ENCODE results near the gene RNF13.

Gene RNF13

DNA sequence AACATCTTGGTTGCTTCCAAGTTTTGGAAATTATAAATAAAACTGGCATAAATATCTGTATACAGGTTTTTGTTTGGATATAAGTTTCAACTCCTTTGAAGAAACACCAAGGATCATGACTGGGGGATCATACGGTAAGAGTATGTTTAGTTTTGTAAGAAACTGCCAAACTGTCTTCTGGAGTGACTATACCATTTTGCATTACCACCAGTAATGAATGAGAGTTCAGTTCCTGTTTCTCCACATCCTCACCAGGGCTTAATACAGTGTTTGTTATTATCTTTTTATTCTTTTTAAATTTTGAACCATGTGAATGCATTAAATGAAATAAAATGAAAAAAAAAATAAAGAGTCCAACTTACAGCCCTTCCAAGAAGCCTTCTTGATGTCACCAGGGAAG, 17.0 kb upstream of the RNF13 start:
- no peak overlapping the region for H3K4me3 ChIP-seq (replicated peaks in 1 of 2; ENCODE audit: low read depth in 2 of 2, low read length in 2 of 2)
- DNase-seq (ENCODE audit: low read depth in 2 of 2): no peak
- TF ChIP-seq, protein P1, sequence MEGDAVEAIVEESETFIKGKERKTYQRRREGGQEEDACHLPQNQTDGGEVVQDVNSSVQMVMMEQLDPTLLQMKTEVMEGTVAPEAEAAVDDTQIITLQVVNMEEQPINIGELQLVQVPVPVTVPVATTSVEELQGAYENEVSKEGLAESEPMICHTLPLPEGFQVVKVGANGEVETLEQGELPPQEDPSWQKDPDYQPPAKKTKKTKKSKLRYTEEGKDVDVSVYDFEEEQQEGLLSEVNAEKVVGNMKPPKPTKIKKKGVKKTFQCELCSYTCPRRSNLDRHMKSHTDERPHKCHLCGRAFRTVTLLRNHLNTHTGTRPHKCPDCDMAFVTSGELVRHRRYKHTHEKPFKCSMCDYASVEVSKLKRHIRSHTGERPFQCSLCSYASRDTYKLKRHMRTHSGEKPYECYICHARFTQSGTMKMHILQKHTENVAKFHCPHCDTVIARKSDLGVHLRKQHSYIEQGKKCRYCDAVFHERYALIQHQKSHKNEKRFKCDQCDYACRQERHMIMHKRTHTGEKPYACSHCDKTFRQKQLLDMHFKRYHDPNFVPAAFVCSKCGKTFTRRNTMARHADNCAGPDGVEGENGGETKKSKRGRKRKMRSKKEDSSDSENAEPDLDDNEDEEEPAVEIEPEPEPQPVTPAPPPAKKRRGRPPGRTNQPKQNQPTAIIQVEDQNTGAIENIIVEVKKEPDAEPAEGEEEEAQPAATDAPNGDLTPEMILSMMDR (IDR thresholded peaks at IDR 0.05; ENCODE audit: low read depth, low read length): no peak

DNA sequence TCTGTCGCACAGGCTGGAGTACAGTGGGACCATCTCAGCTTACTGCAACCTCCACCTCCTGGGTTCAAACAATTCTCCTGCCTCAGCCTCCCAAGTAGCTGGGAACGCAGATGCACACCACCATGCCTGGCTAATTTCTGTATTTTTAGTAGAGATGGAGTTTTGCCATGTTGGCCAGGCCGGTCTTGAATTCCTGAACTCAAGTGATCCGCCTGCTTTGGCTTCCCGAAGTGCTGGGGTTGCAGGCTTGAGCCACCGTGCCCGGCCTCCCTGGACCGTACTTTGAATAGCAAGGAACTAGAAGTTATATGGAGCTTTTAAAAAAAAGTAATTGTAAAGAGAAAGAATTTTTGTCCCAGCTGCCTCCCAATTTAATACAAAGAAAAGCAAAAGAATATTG, 12.3 kb upstream of the RNF13 start:
- H3K4me3 ChIP-seq (replicated peaks in 1 of 2; ENCODE audit: low read depth in 2 of 2, low read length in 2 of 2): no peak overlapping the region
- DNase-seq (ENCODE audit: low read depth in 2 of 2): no peak
- TF ChIP-seq, protein P1 (IDR thresholded peaks at IDR 0.05; ENCODE audit: low read depth, low read length): no peak

DNA sequence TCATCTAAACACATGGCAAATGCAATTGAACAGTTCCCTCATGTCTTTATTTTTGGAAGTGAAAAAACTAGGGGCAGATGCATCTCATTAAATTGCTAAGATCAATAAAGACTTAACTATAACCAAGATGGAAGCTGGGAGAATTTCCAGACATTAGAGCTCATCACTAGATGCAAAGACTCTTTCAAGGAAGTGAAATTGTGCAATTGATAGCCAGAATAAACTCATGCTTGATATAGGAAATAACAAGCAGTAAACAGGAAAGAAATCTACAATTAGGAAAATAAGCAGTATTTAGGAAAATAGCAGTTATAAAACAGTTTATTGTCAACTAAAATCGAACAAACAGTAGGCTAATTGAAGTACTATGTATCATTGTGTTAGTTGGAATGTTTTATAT, 11.8 kb upstream of the RNF13 start:
- DNase-seq (ENCODE audit: low read depth in 2 of 2): no peak
- no peak overlapping the region for H3K4me3 ChIP-seq (replicated peaks in 1 of 2; ENCODE audit: low read depth in 2 of 2, low read length in 2 of 2)
- TF ChIP-seq, protein P1 (IDR thresholded peaks at IDR 0.05; ENCODE audit: low read depth, low read length): no peak

DNA sequence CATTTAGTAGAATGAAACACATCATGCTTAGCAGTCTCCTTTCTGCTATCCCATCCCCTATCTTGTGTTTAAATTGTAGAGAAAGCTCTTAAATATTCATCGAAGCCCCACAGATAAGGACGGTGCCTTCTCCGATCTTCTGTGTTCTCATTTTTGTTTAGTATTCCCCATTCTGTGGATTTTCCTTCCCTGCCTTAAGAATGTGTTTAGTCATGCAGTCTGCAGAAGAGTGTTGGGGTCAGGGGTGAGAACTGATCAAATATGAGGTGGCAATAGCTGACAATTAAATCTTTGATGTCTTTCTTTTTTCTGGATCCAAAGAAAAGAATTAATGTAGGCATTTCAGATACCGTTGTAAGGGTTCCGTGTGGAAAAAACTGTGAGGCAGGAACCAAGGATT, 11.4 kb upstream of the RNF13 start:
- TF ChIP-seq, protein P1 (IDR thresholded peaks at IDR 0.05; ENCODE audit: low read depth, low read length): no peak
- no peak for DNase-seq (ENCODE audit: low read depth in 2 of 2)
- no peak overlapping the region for H3K4me3 ChIP-seq (replicated peaks in 1 of 2; ENCODE audit: low read depth in 2 of 2, low read length in 2 of 2)

DNA sequence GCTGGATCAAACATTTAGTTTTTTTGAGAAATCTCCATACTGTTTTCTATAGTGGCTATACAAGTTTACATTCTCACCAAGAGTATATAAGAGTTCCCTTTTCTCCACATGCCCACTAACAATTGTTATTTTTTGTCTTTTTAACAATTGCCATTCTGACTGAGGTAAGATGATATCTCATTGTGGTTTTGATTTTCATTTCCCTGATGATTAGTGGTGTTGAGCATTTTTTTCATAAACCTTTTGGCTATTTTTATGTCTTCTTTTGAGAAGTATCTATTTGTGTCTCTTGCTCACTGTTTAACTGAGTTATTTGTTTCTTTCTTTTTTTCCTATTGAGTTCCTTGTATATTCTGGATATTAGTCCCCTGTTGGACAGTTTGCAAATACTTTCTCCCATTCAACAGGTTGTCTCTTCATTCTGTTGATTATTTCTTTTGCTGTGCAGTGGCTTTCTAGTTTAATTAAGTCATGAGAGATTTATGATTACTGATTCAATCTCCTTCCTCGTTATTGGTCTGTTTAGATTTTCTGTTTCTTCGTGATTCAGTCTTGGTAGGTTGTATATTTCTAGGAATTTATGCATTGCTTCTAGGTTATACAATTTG, 6.7 kb upstream of the RNF13 start:
- no peak for DNase-seq (ENCODE audit: low read depth in 2 of 2)
- TF ChIP-seq, protein P1 (IDR thresholded peaks at IDR 0.05; ENCODE audit: low read depth, low read length): no peak

DNA sequence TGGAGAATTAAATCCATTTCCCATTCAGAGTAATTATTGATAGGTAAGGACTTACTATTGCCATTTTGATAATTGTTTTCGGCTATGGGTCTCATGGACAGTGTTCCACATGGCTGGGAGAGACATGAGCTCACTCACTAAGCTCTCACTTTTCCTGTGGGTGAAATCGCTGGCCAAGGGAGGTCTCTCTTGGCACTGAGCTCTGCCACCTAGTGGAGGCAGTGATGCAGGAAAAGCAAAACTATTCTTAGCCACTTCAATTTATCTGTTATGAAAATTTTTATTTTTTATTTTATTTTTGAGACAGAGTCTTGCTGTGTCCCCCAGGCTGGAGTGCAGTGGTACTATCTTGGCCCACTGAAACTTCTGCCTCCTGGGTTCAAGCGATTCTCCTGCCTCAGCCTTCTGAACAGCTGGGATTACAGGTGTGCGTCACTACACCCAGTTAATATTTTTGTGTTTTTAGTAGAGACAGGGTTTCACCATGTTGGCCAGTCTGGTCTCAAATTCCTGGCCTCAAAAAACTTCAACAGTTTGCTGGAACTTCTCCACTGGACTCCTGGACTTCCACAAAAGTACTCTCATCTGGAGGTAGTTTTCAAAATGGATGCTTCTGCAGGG, 4.7 kb upstream of the RNF13 start:
- H3K4me3 ChIP-seq (replicated peaks in 1 of 2; ENCODE audit: low read depth in 2 of 2, low read length in 2 of 2): no peak overlapping the region
- peak; percentile 83 to 86 for DNase-seq (ENCODE audit: low read depth in 2 of 2)
- TF ChIP-seq, protein P1 (IDR thresholded peaks at IDR 0.05; ENCODE audit: low read depth, low read length): peak; percentile 84

More for the DNA sequence above, 6.7 kb upstream of the RNF13 start:
- no peak overlapping the region for H3K4me3 ChIP-seq (replicated peaks in 1 of 2; ENCODE audit: low read depth in 2 of 2, low read length in 2 of 2)
